Umbilical cord (tissue), 2 donors: Measurements from ENCODE around the gene APOL3. TPM values are rescaled to one million over a fixed set of nuclear protein-coding genes. Genes with fewer than 3 reads are reported as not detected.
"Not testable (repeated sequence)": the region's sequence is repeated elsewhere in the genome, so short reads cannot be mapped to it uniquely, and the experiment has no call there.

ENCODE experiments used
- DNase-seq: peaks from one replicate; pipeline ENCODE4 v3.0.0-alpha.2; 2015; ENCODE audit warnings: low spot score
- total RNA-seq: library from RNA; depleted of rRNA; stranded (reverse); fragments of >200 nt; gene quantifications from one replicate; pipeline ENCODE4 v1.2.3, GENCODE V29; 2014; ENCODE audit warnings: low replicate concordance; ENCODE audit not compliant: insufficient read depth

Gene APOL3, protein sequence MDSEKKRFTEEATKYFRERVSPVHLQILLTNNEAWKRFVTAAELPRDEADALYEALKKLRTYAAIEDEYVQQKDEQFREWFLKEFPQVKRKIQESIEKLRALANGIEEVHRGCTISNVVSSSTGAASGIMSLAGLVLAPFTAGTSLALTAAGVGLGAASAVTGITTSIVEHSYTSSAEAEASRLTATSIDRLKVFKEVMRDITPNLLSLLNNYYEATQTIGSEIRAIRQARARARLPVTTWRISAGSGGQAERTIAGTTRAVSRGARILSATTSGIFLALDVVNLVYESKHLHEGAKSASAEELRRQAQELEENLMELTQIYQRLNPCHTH
- 8.9 TPM for total RNA-seq

DNA sequence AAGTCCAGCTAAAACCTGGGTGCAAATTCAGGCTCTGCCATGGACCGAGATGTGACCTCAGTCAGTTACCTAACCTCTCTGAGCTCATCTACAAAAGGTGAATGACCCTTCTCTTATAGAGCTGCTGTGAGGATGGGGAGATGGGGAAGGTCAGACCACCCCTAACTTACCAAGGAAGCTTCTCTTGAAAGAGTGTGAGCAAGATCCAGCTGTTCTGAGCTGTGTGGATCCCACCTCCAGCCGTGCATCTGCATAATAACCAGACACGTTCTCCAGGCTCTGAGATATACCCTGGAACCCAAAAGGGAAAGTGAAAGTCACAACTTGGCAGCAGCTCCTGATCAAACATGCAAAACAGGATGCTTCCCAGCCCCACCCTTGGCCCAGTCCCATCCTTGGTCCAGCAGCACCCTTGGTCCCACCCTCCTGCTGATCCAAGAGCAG, at the start of gene APOL3:
Gene APOL3 (minus strand): TSS at position 257 of the 444 bp plus-strand sequence. CDS start 11,700 bp downstream, outside the sequence.
- DNase-seq: peak; percentile 63

DNA sequence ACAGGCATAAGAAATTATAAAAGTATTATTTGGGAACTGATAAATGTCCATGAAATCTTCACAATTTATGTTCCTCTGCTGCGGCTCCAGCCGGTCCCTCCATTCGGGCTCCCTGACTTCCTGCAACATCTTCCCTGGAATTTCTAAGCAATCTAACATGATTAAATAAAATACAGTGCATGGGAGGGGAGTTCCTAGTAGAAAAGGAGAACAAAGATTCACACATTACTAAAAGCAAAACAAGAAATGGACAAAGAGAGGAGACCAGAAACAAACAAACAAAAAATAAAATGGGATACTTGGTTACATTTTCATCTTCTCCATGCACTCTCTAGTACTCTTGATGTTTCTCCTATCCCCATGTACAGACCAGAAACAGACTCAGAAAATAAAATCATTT, 49.7 kb upstream of the APOL3 start:
- DNase-seq: no peak

DNA sequence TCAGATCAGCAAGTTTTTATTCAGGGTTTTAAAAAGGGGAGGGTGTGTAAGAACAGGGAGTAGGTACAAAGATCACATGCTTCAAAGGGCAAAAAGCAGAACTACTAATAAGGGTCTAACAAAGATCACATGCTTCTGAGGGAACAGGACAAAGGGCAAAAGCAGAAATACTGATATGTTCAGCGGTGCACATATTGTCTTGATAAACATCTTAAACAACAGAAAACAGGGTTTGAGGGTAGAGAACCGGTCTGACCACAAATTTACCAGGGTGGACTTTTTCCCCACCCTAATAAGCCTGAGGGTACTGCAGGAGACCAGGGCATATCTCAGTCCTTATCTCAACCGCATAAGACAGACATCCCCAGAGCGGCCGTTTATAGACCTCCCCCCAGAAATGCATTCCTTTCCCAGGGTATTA, 48.9 kb upstream of the APOL3 start:
- DNase-seq: not testable (repeated sequence)

DNA sequence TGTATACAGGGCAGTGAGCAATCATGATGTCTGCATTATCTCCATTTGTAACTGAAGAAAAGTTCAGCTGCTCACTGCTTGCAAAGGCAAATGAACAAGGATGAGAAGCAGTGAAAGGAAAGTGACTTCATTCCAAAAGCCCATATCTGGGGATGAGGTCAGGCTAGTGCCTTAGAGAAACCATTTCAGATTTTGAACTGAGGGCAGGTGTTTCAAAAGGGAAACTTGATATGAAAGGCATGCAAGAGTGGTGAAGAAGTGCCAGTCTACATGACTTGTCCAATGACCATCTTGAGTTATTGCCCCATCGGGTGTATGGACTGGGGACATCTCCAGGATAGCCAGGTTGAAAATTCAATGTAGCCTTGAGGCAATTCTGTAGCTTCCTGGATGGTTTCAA, 48.4 kb upstream of the APOL3 start:
- DNase-seq: no peak

DNA sequence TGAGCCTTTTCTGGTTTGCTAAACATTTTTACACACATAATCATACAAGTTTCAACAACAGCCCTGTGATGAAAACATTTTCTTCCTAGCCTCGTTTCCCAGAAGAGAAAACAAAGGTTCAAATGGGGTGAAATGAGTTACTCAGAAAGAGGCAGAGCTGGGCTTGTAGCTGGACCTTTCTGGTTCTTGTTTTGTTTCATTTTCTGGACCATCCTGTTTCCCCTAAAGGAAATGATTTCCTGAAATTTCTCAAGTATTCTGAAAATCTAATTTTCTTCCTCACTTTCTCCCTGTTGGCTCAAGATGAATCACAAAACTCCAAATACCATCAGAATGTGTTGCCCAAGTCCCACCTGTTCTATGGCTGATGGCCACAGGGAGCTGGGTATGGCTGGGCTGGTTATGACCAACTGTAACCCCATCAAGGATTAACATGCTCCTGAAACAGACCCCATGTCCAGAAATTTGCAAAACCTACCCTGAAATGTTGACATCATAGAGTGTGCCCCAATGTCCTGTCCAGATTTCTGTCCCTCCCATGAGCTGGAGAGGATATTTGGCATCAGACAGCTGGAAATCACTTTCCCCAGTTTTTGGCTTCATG, 47.7 kb upstream of the APOL3 start:
- DNase-seq: no peak

DNA sequence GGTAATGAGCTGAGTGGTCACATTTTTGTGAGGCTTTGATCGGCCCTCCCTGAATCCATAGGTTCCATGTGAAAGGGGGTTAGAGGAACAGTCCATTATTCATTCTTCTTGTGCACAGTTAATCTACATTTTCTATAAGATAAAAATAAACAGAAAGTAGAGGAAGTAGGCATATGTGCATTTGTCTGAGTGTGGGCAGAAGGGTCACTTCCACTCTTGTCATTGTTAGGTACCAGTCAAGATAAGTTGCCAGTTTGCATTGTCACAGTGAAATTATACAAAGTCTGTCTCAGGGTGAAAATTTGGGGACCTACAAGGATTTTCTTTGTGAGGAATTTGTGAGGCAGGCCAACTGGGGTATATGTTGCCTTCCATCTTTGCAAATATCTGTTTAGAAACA, 45.7 kb upstream of the APOL3 start:
- DNase-seq: no peak

DNA sequence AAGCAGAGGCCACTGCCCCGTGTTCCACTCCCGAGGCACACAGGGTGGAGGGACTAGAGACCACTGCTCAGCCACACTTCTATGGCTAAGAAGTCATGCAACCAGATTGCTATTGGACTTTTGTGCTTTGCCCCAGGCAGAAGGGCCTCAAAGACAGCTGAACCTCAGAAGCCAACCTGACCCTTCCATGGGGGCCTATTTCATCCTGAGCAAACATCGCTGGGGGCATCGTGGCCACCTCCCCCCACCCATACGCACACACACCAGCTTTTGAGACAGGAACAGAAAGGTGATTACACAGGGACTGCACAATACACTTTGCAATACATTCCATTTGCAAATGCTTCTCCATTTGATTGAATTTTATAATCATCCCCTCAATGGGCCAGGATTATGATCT, 45.0 kb upstream of the APOL3 start:
- DNase-seq: not testable (repeated sequence)

DNA sequence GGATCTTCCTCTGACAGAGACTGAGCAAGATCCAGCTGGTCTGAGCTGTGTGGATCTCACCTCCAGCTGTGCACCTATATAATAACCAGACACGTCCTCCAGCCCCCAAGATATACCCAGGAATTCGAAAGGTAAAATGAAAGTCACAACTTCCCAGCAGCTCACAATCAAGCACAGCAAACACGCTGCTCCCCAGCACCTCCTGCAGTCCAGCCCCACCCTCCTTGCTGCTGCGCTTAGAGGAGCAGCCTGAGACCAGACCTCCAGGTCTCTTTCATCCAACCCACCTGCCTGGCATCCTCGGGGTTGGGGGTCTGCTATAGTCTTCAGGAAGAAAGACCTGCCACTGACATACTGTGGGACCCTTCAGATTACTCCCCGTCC, 44.1 kb upstream of the APOL3 start:
- DNase-seq: no peak

DNA sequence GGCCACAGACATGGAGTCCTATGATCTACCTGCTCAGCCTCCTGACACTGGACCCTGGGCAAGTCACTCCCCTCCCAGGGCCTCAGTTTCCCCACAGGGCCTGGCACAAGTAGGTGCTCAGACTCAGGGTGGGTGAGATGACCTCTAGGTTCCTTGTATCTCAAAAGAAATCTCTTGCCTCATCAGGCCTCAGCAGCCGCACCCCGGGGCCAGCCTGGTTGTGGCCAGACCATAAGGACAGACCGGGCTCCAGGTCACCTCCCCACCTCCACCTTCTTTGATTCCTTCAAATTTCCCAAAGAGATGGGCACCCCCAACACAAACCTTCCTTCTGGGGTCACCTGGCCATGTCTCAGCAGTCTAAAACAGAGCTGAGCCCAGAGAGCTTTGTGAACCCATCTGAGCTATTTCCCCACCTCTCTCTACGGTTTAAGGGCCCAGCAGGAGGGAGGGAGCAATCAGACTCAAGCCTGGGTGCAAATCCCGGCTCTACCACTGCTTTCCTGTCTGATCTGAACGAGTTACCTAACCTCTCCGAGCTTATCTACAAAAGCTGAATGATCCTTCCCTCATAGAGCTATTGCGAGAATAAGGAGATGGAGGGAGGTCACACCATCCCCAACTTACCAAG, 43.6 kb upstream of the APOL3 start:
- DNase-seq: no peak

DNA sequence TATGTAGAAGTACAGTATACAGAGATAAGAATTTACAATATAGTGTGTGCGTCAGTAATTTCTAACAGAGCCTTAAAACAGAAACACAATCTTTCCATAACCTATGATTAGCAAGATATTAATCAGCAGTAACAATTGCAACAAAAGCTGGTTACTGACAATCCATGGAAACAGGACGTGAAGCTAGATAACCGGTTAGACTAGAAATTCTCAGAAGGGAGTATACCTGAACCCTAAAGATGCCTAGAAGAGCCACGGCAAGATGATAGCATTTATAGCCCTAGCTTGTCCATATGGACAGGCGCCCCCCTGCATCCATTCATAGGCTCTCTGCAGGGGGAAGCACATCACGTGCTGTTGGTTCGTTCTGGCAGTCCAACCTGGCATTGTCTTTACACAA, 42.9 kb upstream of the APOL3 start:
- DNase-seq: peak; percentile 36

DNA sequence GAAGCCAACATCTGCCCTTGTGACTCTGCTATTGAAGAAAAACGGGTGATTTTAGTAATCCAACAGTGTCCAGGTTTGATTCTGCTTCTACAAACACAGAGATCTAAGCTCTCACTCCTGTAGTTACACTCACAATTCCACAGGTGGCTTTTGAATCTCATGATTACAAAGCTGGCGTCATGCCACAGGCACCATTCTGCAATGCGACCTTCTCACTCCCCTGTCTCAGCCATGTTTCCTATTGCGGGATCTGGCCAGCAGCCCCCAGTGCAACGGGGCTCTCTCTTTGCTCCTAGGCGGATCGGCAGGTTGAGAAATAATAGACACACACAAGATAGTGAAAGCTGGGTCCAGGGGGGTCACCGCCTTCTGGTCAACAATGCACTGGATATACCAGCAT, 42.4 kb upstream of the APOL3 start:
- not testable (repeated sequence) for DNase-seq

DNA sequence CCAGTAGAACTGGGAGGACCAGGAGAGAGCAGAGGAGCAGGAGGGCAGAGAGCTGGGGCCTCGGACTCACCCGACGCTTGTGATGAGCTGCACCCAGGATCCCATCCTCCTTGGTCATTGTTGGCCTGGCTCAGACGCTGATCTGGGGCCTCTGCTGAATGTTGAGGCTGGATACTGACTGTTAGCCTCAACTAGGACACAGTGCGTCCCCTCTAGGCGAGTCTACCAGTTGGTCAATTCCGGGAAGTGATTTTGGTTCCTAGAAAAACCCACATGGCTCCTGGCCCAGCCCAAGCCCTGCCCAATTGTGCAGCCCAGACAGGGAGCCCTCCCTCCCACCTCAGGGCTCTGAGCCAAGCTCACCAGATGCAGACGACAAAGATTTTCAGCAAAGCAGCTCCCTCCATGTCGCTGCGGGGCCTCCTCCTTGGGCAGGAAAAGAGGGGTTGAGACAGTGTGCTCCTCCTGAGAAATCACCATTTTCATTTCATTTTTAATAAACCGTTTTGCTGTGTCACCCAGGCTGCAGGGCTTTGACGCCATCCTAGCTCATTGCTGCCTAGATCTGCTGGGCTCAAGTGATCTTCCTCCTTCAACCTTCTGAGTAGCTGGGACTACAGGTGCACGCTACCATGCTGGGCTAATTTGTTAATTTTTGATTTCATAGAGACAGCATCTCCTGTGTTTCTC, 41.2 kb upstream of the APOL3 start, which contains the start of gene APOL4:
Gene APOL4 (minus strand): TSS at position 180 of the 690 bp plus-strand sequence. CDS start 75 bp downstream, at position 105.
- peak; percentile 81 for DNase-seq

DNA sequence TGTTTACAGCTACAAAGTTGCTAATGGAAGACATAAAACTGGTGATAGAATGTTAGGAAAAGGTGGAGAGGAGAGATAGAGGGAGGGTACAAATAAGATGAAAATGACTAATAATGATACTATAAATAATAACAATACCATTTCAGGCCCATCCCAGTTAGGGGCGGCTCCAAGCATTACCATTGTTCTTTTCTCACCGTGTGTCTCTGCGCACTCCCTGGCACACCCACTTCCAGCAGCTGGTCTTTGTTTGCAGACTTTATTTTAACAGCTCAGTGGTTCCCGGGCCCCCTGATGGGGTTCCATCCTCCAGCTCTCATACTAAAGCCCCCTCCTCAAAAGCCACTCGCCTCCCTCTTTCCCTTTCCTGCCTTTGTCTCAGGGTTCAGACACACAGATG, 40.5 kb upstream of the APOL3 start:
- not testable (repeated sequence) for DNase-seq

DNA sequence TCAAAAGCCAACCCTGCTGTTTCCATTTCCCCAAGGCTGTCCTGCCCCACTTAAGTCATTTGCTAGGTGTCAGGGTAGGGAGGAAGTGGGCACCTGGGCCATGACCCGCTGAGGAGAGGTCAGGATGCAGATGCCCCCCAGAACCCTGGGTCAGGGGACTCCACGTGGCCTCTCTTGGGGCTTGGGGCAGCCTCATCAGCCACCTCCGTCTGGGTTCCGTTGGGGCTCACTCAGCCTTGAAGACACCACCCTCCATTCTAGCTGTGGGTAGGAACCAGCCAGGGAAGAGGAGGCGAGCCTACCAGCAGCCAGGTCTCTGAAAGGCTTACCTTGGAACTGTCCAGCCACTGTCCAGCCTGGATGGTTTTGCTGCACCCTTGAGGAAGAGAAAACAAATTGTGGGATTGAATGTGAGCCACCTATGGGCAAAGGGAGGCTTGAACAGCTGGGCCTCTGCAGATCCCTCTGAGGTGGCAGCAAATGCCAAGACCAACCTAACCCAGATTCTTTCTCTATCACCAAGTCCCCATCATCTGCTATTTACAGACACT, 38.5 kb upstream of the APOL3 start:
- no peak for DNase-seq

DNA sequence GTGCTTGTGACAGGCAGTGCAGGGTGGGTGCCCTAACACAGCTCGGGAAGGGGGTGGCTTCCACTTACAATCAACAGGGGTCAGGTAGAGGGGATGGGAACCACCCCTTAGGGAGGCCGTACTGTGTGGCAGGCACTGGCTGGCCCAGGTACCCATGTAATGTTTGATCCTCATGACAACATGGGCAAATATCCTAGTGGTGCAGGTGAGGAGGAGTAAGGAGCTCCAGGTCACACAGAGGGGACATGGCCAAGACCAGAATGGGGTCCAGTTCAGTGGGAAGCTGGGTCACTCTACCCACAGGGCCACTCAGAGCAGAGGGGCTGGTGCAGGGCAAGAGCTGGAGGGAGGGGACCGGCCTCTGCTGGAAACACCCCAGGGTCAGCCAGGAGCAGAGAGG, 38.0 kb upstream of the APOL3 start:
- no peak for DNase-seq

DNA sequence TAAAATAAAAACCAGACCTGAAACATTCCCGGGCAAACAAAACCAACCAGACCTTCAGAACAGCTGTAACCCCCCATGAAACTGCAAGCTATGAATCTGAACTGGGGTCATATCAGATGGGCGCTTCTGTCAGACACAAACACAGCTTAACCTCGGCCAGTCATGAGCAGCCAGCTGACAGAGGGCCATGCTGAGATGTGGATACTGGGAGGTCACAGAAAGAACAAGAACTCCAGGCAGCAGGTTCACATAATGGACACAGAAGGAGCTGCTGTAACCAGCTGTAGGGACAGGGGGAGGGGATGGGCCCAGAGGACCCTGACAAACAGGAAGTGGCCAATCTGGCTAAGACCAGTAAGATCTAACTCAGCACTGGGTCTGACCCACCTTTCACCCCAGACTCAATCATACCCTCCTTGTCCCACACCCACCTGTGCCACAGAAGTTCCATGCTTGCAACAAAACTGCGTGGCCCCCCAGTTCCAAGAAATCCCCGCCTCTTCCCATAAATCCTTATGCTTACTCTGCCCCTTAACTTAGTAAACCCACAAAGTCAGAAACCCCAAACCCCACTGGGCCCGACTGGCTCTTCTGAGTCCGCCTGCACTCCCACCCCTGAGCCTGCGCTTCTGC, 37.1 kb upstream of the APOL3 start:
- no peak for DNase-seq

DNA sequence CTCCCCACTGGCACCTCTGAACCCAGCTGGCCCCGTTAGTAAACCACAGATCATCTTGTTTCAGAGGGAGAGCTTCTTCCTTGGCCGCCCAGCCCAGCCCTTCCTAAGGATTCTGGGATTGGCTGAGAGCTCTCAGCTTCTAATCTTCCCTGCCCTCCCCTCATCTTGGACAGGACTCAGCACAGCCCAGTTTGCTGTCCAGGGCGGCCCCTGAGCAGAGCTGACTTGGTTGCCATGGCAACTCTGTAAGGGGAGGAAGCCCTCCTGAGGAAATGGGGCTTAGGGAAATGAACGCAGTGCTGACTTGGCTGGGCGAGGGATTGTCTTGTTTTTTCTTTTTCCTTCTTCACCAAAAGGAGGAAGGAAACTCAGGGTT, 36.5 kb upstream of the APOL3 start:
- DNase-seq: peak; percentile 99

DNA sequence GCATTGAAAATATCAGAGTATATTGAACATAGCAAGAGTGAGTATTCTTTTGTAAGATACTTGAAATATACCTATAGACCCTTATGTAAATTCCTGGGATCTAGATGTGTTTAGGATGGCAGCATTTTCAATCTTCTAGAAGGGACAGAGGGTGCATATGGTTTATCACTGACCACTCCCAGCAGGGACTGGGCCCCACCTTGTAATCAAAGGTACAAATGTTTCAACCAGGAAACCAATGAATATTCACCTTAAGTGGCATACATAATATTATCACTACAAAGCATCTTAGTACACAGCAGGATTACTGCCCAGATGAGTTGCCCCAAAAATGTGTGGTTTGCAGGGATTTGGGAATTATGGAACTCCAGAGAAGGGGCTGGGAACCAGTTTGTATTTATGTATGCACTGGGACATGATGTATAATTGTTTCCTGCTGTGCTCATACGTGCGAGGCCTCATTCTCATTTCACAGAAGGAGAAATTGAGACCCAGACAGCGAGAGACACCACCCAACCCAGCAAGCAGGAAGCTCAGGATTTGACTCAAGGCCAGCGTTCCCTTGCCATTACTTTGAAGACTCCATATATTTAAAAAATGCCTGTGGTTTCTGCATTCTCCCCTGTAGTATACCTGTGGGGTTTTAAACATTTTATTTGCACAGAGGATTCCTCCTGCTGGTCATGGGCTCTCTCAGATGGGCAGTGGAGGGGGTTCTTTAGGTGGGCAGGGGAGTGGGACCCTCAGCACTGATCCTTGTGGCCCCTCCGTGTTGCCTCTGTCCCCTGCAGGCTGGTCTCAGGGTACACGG, 35.9 kb upstream of the APOL3 start:
- DNase-seq: peak; percentile 46

DNA sequence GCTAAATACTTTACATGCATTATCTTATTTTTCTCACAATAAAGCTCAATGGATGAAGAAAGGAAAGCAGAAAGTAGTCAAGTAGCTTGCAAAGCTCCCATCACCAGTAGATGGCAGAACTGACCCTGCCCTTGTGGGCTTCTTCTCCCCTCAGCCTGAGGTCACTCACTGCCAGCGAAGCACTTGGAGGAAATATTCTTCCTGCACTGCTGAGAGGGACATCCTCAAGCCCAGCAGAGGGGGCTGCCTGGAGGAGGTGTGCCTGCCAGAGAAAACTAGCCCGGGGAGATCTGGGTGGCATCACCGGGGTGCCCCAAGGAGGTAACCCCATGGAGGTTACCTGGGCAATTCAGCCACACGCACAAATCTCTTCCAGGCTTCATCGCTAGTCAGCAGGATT, 34.4 kb upstream of the APOL3 start:
- peak; percentile 91 for DNase-seq

DNA sequence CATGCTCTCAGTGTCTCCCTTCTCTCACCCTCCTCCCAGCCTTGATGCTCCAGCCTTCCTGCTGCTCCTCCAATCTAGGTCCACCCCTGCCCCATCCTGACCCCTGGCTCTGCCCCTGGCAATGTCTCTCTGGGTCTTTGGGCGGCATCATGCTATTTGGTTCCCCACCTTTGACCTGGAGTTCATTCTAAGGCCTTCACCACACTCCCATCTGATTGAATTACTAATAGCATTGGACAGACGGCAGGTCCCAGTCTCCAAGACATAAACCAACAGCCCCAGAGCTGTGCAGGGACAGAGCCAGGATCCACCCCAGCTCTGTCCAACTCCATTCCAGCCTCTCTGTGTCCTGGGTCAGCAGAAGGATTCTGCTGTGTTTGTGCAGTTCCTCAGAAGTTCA, 33.8 kb upstream of the APOL3 start:
- DNase-seq: no peak
